ENCODE results near the gene KCTD20. TPM values are rescaled to one million over a fixed set of nuclear protein-coding genes. Genes with fewer than 3 reads are reported as not detected.

KCTD20 gene
- total and polyA plus RNA-seq, 9 of the 15 experiments (the other 6 are each of a cell fraction or from before 2014, with no cell fraction given) = 28.9 to 160 (median 70.6) TPM

DNA sequence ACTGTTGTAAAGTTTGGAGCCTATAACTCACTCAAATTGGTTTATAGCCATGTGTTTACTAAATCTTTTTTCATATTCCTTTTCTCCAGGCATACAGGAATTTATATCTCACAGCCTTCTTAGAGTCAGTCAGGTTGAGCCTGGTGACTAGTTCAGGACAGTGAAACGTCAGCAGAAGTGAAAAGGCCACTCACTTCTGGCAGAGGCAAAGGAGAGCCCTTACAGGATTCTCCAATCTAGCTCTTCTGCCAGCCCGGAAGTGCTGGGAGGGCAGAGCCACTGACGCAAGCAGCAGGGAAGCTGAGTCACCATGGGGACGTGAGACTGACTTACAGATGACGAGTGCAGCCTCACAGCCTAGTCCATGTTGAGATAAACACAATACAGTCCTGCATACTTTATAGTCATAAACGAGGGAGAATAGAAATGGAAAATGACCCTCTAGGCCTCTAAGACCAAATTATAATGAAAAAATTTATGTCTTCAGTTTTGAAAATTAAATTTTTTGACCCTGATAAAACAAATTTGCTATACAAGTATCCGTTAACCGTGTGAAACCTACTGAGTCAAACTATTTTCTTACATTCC is 1.4 kb upstream of the KCTD20 start (continued):
- TF ChIP-seq, protein P1, sequence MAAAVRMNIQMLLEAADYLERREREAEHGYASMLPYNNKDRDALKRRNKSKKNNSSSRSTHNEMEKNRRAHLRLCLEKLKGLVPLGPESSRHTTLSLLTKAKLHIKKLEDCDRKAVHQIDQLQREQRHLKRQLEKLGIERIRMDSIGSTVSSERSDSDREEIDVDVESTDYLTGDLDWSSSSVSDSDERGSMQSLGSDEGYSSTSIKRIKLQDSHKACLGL (CRISPR knock-in tag; IDR thresholded peaks at IDR 0.05; ENCODE audit: borderline replicate concordance, poor library complexity, severe bottlenecking) = no peak
- TF ChIP-seq, protein P2, sequence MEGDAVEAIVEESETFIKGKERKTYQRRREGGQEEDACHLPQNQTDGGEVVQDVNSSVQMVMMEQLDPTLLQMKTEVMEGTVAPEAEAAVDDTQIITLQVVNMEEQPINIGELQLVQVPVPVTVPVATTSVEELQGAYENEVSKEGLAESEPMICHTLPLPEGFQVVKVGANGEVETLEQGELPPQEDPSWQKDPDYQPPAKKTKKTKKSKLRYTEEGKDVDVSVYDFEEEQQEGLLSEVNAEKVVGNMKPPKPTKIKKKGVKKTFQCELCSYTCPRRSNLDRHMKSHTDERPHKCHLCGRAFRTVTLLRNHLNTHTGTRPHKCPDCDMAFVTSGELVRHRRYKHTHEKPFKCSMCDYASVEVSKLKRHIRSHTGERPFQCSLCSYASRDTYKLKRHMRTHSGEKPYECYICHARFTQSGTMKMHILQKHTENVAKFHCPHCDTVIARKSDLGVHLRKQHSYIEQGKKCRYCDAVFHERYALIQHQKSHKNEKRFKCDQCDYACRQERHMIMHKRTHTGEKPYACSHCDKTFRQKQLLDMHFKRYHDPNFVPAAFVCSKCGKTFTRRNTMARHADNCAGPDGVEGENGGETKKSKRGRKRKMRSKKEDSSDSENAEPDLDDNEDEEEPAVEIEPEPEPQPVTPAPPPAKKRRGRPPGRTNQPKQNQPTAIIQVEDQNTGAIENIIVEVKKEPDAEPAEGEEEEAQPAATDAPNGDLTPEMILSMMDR (IDR thresholded peaks at IDR 0.05 in 2 of 3, conservative IDR thresholded peaks at IDR 0.05 in 1 of 3; ENCODE audit: insufficient read depth in 2 of 3, low read depth in 1 of 3, low read length in 3 of 3) = no peak
- TF ChIP-seq SAFB2 (IDR thresholded peaks at IDR 0.05; ENCODE audit: borderline replicate concordance, low read depth, low read length, severe bottlenecking) (no peak), PTBP1 (IDR thresholded peaks at IDR 0.05; ENCODE audit: low read depth, low read length) (no peak), MCM7 (IDR thresholded peaks at IDR 0.05) (no peak), ATF1 (CRISPR knock-in tag; IDR thresholded peaks at IDR 0.05) (no peak), ATF1 (tag; IDR thresholded peaks at IDR 0.05) (peak; percentile 98), ZNF232 (CRISPR knock-in tag; IDR thresholded peaks at IDR 0.05) (no peak), NFRKB (IDR thresholded peaks at IDR 0.05; ENCODE audit: low read depth) (peak; percentile 23), PML (IDR thresholded peaks at IDR 0.05; ENCODE audit: low read length) (peak; percentile 65)
- TF ChIP-seq, protein P3, sequence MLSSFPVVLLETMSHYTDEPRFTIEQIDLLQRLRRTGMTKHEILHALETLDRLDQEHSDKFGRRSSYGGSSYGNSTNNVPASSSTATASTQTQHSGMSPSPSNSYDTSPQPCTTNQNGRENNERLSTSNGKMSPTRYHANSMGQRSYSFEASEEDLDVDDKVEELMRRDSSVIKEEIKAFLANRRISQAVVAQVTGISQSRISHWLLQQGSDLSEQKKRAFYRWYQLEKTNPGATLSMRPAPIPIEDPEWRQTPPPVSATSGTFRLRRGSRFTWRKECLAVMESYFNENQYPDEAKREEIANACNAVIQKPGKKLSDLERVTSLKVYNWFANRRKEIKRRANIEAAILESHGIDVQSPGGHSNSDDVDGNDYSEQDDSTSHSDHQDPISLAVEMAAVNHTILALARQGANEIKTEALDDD (IDR thresholded peaks at IDR 0.05) = peak; percentile 99
- TF ChIP-seq, protein P4, sequence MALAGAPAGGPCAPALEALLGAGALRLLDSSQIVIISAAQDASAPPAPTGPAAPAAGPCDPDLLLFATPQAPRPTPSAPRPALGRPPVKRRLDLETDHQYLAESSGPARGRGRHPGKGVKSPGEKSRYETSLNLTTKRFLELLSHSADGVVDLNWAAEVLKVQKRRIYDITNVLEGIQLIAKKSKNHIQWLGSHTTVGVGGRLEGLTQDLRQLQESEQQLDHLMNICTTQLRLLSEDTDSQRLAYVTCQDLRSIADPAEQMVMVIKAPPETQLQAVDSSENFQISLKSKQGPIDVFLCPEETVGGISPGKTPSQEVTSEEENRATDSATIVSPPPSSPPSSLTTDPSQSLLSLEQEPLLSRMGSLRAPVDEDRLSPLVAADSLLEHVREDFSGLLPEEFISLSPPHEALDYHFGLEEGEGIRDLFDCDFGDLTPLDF (CRISPR knock-in tag; IDR thresholded peaks at IDR 0.05) = no peak
- TF ChIP-seq, protein P5, sequence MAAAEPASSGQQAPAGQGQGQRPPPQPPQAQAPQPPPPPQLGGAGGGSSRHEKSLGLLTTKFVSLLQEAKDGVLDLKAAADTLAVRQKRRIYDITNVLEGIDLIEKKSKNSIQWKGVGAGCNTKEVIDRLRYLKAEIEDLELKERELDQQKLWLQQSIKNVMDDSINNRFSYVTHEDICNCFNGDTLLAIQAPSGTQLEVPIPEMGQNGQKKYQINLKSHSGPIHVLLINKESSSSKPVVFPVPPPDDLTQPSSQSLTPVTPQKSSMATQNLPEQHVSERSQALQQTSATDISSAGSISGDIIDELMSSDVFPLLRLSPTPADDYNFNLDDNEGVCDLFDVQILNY (CRISPR knock-in tag; IDR thresholded peaks at IDR 0.05) = no peak
- TF ChIP-seq, protein P6, sequence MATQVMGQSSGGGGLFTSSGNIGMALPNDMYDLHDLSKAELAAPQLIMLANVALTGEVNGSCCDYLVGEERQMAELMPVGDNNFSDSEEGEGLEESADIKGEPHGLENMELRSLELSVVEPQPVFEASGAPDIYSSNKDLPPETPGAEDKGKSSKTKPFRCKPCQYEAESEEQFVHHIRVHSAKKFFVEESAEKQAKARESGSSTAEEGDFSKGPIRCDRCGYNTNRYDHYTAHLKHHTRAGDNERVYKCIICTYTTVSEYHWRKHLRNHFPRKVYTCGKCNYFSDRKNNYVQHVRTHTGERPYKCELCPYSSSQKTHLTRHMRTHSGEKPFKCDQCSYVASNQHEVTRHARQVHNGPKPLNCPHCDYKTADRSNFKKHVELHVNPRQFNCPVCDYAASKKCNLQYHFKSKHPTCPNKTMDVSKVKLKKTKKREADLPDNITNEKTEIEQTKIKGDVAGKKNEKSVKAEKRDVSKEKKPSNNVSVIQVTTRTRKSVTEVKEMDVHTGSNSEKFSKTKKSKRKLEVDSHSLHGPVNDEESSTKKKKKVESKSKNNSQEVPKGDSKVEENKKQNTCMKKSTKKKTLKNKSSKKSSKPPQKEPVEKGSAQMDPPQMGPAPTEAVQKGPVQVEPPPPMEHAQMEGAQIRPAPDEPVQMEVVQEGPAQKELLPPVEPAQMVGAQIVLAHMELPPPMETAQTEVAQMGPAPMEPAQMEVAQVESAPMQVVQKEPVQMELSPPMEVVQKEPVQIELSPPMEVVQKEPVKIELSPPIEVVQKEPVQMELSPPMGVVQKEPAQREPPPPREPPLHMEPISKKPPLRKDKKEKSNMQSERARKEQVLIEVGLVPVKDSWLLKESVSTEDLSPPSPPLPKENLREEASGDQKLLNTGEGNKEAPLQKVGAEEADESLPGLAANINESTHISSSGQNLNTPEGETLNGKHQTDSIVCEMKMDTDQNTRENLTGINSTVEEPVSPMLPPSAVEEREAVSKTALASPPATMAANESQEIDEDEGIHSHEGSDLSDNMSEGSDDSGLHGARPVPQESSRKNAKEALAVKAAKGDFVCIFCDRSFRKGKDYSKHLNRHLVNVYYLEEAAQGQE (IDR thresholded peaks at IDR 0.05; ENCODE audit: borderline replicate concordance) = no peak
- TF ChIP-seq, protein P6 (CRISPR knock-in tag; IDR thresholded peaks at IDR 0.05; ENCODE audit: low read depth) = no peak
